ENCODE measurements around the gene VCAN. TPM values are rescaled to one million over a fixed set of nuclear protein-coding genes. Genes with fewer than 3 reads are reported as not detected.
A peak's percentile ranks its signal among the peaks of the same experiment; 100 is the strongest.

The VCAN gene
- total and polyA plus RNA-seq, 8 donors = 1.5 to 184 (median 12.7) TPM

DNA sequence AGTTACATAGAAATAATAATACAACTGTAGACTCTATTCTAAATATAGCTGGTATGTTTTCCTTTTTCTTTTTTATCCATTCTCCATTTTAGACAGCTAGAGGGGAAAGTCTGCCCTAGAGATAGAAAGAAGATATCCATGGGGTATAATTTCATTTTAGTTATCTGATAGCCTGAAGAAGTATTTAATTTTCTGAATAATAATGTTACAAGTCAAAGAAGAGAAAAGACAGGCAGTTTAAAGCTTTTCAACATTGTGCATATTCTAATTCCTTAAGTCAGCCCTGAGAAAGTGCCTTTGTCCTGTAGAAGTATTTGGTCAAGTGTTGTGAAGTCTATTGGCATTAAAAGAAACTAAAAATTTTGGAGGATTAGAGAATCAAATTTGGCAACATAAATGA, 2.5 kb upstream of the VCAN start:
- Histone ChIP-seq H3K36me3 (no peaks in the 10 kb centered on the region), H3K4me3 (no peak overlapping the region), H3K27me3 (peaks cover 8 to 86% (median 38%) of the 10 kb centered on the region in 3 donors), H3K9me3 (no peaks in the 10 kb centered on the region), H3K27ac (no peak overlapping the region), H3K4me1 (peaks cover 19 to 33% (median 32%) of the 10 kb centered on the region in 4 donors)
- TF ChIP-seq EP300 (IDR thresholded peaks at IDR 0.05) (no peak), POLR2A (IDR thresholded peaks at IDR 0.05) (no peak), POLR2AphosphoS5 (IDR thresholded peaks at IDR 0.05) (no peak)
- TF ChIP-seq, protein P1, sequence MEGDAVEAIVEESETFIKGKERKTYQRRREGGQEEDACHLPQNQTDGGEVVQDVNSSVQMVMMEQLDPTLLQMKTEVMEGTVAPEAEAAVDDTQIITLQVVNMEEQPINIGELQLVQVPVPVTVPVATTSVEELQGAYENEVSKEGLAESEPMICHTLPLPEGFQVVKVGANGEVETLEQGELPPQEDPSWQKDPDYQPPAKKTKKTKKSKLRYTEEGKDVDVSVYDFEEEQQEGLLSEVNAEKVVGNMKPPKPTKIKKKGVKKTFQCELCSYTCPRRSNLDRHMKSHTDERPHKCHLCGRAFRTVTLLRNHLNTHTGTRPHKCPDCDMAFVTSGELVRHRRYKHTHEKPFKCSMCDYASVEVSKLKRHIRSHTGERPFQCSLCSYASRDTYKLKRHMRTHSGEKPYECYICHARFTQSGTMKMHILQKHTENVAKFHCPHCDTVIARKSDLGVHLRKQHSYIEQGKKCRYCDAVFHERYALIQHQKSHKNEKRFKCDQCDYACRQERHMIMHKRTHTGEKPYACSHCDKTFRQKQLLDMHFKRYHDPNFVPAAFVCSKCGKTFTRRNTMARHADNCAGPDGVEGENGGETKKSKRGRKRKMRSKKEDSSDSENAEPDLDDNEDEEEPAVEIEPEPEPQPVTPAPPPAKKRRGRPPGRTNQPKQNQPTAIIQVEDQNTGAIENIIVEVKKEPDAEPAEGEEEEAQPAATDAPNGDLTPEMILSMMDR (IDR thresholded peaks at IDR 0.05) = no peak
- no peak for DNase-seq
- intact Hi-C loops (cut with DNase I; ENCODE audit: low total_unique reads) = no loop called here

GRCh38 chr5:83470526-83471404, 779 bp upstream of the VCAN start:
- H3K4me3 ChIP-seq = peak overlapping the region; percentile 38 to 54 (median 49)
- H3K27ac ChIP-seq = peak overlapping the region in 3 of 5 donors; percentile 41 to 83 (median 80)
- TF ChIP-seq POLR2AphosphoS5 (IDR thresholded peaks at IDR 0.05) = no peak
- TF ChIP-seq POLR2A (IDR thresholded peaks at IDR 0.05) = no peak
- TF ChIP-seq, protein P1 (IDR thresholded peaks at IDR 0.05) = no peak
- no peak for TF ChIP-seq EP300 (IDR thresholded peaks at IDR 0.05)
- no peaks in the 10 kb centered on the region for H3K36me3 ChIP-seq
- DNase-seq = peak in 1 of 2 donors; percentile 56
- intact Hi-C loops (cut with DNase I; ENCODE audit: low total_unique reads) = no loop called here
- 18 to 25% (median 20%) methylated on average over 15 of the region's 15 CpGs for WGBS, 5 donors
- H3K4me1 ChIP-seq = peaks cover 28 to 50% (median 41%) of the 10 kb centered on the region in 4 donors
- peaks cover 8 to 90% (median 49%) of the 10 kb centered on the region in 3 donors for H3K27me3 ChIP-seq
- H3K9me3 ChIP-seq = no peaks in the 10 kb centered on the region

DNA sequence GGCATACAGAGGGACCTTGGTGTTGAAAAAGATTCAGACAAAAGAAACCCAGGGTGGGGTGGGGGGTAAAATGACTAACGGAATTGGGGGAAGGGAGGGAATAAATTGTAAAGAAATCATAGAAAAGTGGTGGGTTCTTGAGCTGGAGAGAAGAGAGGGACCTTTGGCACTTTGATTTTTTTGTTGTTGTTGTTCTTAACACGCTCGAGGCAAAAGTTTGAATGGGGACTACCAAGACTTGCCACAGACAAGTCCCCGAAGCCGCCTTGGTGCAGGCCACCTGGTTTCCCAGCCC, 616 bp downstream of the VCAN start:
- H3K36me3 ChIP-seq = no peaks in the 10 kb centered on the region
- intact Hi-C loops (cut with DNase I; ENCODE audit: low total_unique reads) = no loop called here
- peak overlapping the region; percentile 38 to 54 (median 49) for H3K4me3 ChIP-seq
- peaks cover 28 to 52% (median 41%) of the 10 kb centered on the region in 4 donors for H3K4me1 ChIP-seq
- peaks cover 8 to 93% (median 57%) of the 10 kb centered on the region in 3 donors for H3K27me3 ChIP-seq
- WGBS, 5 donors = 1 to 7% (median 2%) methylated on average over 5 of the region's 5 CpGs
- H3K9me3 ChIP-seq = no peaks in the 10 kb centered on the region
- DNase-seq = no peak
- TF ChIP-seq EP300 (IDR thresholded peaks at IDR 0.05) = no peak
- peak overlapping the region; percentile 16 to 83 (median 71) for H3K27ac ChIP-seq

GRCh38 chr5:83472508-83473345, 1.2 kb downstream of the VCAN start:
- Histone ChIP-seq H3K9me3 (no peaks in the 10 kb centered on the region), H3K27ac (peak overlapping the region; percentile 16 to 83 (median 71)), H3K4me3 (peak overlapping the region; percentile 38 to 54 (median 49)), H3K27me3 (peaks cover 8 to 88% (median 57%) of the 10 kb centered on the region in 3 donors), H3K4me1 (peaks cover 28 to 52% (median 41%) of the 10 kb centered on the region in 4 donors), H3K36me3 (no peaks in the 10 kb centered on the region)
- peak in 1 of 2 donors; percentile 73 for DNase-seq
- TF ChIP-seq, protein P1 (IDR thresholded peaks at IDR 0.05) = no peak
- TF ChIP-seq POLR2A (IDR thresholded peaks at IDR 0.05) = no peak
- no peak for TF ChIP-seq EP300 (IDR thresholded peaks at IDR 0.05)
- no peak for TF ChIP-seq POLR2AphosphoS5 (IDR thresholded peaks at IDR 0.05)
- intact Hi-C loops (cut with DNase I; ENCODE audit: low total_unique reads) = no loop called here
- 1 to 2% (median 1%) methylated on average over 23 to 54 of the region's 54 CpGs for WGBS, 5 donors

All from stomach (tissue), 9 donors.